Activated CD8-positive, alpha-beta memory T cell treated with anti-CD3 and anti-CD28 coated beads, Interleukin-2, amount 50 U/mL, for 1 hour (primary cell): Measurements from ENCODE around the gene CDCP1.
A peak's percentile ranks its signal among the peaks of the same experiment; 100 is the strongest.
"Not testable (repeated sequence)": the region's sequence is repeated elsewhere in the genome, so short reads cannot be mapped to it uniquely, and the experiment has no call there.

Source experiments
- DNase-seq: peaks from one replicate; pipeline ENCODE4 v3.0.0-alpha.2; 2020; ENCODE audit errors: extremely low read depth

CDCP1 gene

GRCh38 chr3:45171283-45171682 lies 25.1 kb upstream of the CDCP1 start:
- no peak for DNase-seq

GRCh38 chr3:45170096-45170495 lies 23.9 kb upstream of the CDCP1 start:
- DNase-seq = no peak

GRCh38 chr3:45169125-45169904 lies 23.1 kb upstream of the CDCP1 start:
- DNase-seq = no peak

DNA sequence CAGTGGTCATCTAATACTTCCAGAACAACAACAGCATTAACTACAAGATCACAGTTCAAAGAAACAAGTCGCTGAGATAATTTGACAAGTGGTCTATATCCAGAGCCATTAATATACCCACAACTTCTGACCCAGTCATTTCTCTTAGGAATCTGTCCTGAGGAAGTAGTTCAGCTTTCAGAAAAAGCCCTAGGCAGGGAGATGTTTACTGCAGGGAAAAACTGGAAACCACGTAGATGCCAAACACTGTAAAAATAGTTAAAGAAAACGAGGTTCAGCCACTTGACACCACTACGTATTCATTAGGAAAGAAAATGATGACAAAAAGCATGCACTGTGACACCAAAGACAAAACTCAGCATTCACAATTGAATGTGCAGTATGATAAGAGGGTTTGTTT lies 22.3 kb upstream of the CDCP1 start:
- DNase-seq = no peak

- peak; percentile 64 for DNase-seq
Observed at GRCh38 chr3:45167011-45167911, 21.1 kb upstream of the CDCP1 start.

- no peak for DNase-seq
Observed at GRCh38 chr3:45166321-45166879, 20.2 kb upstream of the CDCP1 start.

DNA sequence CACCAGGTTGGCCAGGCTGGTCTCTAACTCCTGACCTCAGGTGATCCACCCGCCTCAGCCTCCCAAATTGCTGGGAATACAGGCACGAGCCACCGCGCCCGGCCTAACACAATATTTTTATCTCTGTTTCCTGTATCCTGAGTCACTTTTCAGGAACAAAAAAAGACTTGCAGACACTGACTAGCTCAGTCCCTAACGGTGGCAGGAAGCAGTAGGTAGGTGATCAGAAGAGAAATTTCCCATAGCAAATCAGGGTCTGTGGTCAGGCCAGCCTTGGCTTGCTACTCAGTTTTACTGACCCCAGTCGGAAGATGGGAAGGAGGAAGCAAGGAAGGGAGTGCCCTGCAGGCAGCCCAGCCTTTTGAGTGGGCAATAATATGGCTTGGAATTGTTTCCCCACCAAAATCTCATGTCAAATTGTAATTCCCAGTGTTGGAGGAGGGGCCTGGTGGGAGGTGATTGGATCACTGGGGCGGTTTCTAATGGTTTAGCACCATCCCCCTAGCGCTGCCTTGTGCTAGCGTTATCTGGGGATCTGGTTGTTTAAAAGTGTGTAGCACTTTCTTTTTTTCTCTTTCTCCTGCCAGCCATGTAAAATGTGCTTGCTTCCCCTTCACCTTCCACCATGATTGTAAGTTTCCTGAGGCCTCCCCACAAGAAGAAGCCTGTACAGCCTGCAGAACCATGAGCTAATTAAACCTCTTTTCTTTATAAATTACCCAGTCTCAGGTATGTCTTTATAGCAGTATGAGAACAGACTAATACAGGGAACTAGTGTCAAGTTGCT lies 19.5 kb upstream of the CDCP1 start:
- no peak for DNase-seq

DNA sequence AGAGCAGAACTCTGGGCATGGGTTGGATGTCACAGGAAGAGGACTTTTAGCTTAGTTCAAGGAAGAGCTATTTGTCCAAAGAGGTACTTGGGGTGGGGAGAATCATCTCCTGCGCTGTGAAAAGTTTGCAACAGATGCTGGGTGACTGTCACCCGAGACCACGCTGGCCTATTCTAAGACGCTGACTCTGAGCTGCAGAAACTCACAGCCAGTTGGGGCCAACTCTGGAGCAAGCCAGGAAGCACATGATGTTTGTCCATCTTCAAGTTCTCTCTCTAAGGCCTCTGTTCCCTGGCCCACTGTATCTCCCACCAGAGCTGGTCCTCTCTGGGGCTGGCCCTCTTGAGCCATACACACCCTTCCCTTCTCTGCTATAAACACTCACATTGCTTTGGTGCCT lies 17.9 kb upstream of the CDCP1 start:
- no peak for DNase-seq

GRCh38 chr3:45163481-45163880 lies 17.3 kb upstream of the CDCP1 start:
- no peak for DNase-seq

GRCh38 chr3:45154641-45155147 lies 8.5 kb upstream of the CDCP1 start:
- no peak for DNase-seq

GRCh38 chr3:45153658-45154437 lies 7.7 kb upstream of the CDCP1 start:
- no peak for DNase-seq

DNA sequence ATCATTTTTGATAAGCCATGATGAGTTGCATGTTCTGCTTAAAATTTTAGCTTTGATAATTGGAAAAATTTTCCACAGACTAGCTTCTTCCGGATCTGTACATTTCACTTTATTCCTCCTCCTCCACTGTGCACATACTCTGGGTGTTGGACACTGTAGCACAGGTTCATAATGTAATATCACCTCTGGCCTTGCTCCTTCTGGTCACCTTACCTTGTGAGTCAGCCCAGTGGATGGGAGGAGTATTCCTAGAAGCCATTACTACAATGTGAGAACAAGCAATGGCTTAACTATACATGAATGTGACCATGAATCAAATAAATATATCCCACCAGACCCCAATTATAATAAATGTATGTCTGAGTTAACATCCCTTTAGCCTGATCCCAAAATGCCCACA lies 6.1 kb upstream of the CDCP1 start:
- no peak for DNase-seq

DNA sequence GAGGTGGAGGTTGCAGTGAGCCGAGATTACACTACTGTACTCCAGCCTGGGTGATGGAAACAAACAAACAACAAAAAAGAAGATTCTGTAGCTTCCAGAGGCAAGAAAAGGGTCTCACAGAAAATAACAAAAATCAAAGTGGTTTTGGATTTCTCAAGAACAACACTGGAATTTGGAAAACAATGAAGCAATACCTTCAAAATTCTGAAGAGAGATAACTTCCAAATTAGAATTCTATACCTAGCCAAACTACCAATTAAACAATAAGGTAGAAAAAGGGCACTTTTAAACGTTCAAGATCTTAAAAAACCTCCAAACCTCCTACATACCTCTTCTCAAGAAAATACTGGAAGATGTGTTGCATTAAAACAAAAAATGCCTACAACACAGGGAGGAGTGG lies 4.9 kb upstream of the CDCP1 start:
- no peak for DNase-seq

DNA sequence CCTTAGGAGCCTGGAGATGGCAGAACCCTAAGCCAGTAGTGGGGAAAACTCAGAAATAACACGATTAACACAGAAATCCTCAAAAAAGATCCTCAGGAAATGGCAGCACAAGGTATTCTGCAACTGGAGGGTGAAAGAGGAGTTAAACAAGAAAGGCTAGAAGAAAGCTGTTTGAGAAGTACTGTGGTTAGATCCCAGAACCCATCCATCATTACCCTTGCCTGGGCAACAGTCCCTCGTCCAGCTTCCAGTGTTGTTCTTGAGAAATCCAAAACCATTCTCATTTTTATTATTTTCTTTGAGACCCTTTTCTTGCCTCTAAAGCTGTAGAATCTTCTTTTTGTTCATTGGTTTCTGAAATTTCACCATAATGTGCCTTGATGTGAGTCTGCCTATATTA lies 2.7 kb upstream of the CDCP1 start:
- DNase-seq = no peak

DNA sequence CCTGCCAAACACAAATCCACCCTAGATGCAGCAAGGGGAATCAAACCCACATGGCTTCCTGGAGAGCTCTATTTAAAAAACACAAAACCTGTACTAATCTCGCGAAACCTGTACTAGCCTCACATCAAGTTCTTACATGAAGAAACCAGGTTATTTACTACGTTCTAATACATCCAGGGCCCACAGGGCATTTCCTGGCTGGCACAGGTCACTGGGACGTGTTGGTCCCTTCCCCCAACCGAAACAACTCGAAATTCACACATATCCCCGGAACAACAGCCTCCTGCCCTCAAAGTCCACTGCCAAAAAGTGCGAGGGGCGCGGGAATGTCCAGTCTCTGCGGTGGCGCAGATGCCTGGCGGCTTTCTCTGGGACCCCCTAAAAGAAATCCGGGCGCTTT lies 955 bp downstream of the CDCP1 start:
- DNase-seq = no peak

- no peak for DNase-seq
Observed at GRCh38 chr3:45143673-45144671, 2.2 kb downstream of the CDCP1 start.

DNA sequence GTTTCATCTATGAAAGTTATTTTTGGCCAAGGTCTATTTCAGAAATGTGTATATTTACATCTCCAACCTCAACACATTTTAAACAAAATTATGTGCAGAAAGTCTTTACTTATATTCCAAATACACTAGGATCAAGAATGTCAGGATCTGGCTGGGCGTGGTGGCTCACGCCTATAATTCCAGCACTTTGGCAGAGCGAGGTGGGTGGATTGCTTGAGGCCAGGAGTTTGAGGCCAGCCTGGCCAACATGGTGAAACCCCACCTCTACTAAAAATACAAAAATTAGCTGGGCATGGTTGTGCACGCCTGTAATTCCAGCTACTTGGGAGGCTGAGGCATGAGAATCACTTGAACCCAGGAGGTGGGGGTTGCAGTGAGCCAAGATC lies 5.4 kb downstream of the CDCP1 start:
- not testable (repeated sequence) for DNase-seq

- no peak for DNase-seq
Observed at GRCh38 chr3:45140141-45140769, 5.9 kb downstream of the CDCP1 start.
